ENCODE measurements around the gene LDLRAP1.

Gene LDLRAP1

DNA sequence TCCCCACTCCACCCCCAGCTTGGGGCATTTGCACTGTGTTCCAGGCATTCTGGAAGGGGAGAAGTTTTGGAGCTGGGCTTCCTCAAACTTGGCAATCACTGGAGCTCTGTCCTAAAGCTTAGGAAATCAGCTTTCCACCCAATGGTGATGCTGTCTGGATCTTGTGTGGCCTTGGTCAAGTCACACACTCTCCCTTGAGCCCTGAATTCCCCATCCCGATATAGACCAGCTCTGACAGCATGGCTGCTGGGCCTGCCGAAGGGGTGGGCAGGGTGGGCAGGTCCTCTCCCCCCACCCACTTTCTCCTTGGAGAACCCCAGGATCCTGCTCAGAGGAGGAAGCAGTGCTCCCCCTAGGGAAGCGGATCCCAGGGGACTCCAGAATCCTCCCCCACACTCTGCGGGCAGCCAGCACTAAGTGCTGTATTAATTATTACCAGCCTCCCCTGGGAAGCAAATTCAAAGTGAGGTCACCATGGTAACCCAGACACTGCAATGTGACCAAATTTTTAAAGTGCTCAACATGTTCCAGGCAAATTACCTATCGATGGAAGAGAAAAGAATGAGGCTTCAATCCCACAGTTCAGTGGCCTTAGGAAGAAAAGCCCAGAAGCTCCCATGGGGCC, 21.3 kb upstream of the LDLRAP1 start:
- Histone ChIP-seq H3K27me3 (replicated peaks; ENCODE audit: control insufficient read depth, insufficient read depth, low read length) (no peaks in the 10 kb centered on the region), H3K4me3 (replicated peaks; ENCODE audit: low read depth, low read length) (no peak overlapping the region), H3K36me3 (ENCODE audit: control insufficient read depth, insufficient read depth, low read length) (no peaks in the 10 kb centered on the region)
- TF ChIP-seq, protein P1, sequence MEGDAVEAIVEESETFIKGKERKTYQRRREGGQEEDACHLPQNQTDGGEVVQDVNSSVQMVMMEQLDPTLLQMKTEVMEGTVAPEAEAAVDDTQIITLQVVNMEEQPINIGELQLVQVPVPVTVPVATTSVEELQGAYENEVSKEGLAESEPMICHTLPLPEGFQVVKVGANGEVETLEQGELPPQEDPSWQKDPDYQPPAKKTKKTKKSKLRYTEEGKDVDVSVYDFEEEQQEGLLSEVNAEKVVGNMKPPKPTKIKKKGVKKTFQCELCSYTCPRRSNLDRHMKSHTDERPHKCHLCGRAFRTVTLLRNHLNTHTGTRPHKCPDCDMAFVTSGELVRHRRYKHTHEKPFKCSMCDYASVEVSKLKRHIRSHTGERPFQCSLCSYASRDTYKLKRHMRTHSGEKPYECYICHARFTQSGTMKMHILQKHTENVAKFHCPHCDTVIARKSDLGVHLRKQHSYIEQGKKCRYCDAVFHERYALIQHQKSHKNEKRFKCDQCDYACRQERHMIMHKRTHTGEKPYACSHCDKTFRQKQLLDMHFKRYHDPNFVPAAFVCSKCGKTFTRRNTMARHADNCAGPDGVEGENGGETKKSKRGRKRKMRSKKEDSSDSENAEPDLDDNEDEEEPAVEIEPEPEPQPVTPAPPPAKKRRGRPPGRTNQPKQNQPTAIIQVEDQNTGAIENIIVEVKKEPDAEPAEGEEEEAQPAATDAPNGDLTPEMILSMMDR (IDR thresholded peaks at IDR 0.05; ENCODE audit: insufficient read depth, low read length, poor library complexity, severe bottlenecking): no peak
- no peak for DNase-seq (ENCODE audit: extremely low read depth, insufficient read length)

DNA sequence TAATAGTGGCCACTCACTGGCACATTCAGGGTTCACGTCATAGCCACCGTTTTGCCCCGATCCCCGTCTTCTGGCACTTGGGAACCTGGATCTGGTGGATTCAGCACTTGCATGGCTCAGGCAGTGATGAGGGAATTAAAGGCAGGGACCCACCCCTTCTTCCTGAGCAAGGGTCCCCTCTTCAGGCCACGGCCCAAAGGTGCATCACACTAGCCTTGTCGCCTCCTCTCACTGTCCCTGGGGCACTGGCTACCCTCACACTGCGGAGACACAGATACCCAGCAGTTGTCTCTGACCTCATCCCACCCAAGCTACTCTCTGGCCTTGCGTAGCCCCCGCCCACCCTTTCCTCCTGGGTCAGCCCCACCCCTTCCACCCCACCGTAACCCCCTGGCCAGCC, 19.9 kb upstream of the LDLRAP1 start:
- no peak for DNase-seq (ENCODE audit: extremely low read depth, insufficient read length)
- no peak overlapping the region for H3K4me3 ChIP-seq (replicated peaks; ENCODE audit: low read depth, low read length)
- H3K27me3 ChIP-seq (replicated peaks; ENCODE audit: control insufficient read depth, insufficient read depth, low read length): no peaks in the 10 kb centered on the region
- TF ChIP-seq, protein P1 (IDR thresholded peaks at IDR 0.05; ENCODE audit: insufficient read depth, low read length, poor library complexity, severe bottlenecking): peak; percentile 20
- no peaks in the 10 kb centered on the region for H3K36me3 ChIP-seq (ENCODE audit: control insufficient read depth, insufficient read depth, low read length)

DNA sequence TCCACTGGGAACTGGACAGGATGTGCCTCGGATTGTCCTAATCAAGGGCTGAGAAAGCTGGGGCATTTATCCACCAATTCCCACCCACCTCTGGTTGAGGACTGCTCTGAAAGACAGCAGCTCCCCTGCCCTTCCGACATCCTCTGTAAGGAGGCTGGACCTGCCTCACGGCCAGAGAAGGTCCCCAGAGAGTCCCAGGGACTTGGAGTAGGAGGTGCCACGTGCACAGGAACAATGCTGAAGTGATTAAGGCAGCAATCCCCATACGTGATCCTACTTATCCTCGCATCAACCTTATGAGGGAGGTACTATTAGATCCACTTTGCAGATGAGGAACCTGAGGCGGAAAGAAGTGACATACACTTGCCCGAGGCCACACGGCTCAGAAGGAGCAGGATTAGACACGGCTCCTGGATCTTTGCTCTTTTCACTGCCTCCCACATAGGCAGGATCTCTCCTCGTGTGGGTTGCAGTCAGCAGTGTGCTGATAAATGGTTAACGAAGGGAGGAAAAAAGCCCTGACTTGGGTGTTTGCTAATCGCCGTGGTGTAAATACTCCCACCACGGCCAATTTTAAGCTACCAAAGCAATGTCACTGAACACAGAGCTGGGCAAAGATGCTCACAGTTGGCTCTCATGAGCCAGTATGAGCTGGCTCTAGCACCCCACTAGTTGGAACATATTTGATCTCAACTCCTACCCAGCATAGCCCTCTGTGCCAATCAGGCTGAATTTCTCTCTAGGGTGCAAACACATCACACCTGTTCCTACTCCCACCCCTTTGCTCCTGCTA, 18.6 kb upstream of the LDLRAP1 start:
- DNase-seq (ENCODE audit: extremely low read depth, insufficient read length): no peak
- no peaks in the 10 kb centered on the region for H3K27me3 ChIP-seq (replicated peaks; ENCODE audit: control insufficient read depth, insufficient read depth, low read length)
- TF ChIP-seq, protein P1 (IDR thresholded peaks at IDR 0.05; ENCODE audit: insufficient read depth, low read length, poor library complexity, severe bottlenecking): no peak
- H3K36me3 ChIP-seq (ENCODE audit: control insufficient read depth, insufficient read depth, low read length): no peaks in the 10 kb centered on the region
- no peak overlapping the region for H3K4me3 ChIP-seq (replicated peaks; ENCODE audit: low read depth, low read length)

DNA sequence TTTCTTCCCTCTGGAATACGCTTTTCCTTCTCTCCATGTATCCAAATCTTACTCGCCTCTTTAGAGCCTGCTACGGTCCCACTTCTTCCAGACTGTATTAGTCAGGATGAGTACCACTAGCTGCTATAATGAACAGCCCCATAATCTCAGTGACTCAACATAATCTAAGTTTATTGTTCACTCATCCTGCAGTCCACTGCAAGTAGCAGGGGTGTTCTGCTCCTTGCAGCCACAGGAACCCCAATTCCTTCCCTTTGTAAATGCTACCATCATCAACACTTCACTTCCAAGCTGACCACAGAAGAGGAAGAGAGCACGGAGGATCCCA, 18.1 kb upstream of the LDLRAP1 start:
- Histone ChIP-seq H3K27me3 (replicated peaks; ENCODE audit: control insufficient read depth, insufficient read depth, low read length) (no peaks in the 10 kb centered on the region), H3K36me3 (ENCODE audit: control insufficient read depth, insufficient read depth, low read length) (no peaks in the 10 kb centered on the region), H3K4me3 (replicated peaks; ENCODE audit: low read depth, low read length) (no peak overlapping the region)
- TF ChIP-seq, protein P1 (IDR thresholded peaks at IDR 0.05; ENCODE audit: insufficient read depth, low read length, poor library complexity, severe bottlenecking): no peak
- no peak for DNase-seq (ENCODE audit: extremely low read depth, insufficient read length)

DNA sequence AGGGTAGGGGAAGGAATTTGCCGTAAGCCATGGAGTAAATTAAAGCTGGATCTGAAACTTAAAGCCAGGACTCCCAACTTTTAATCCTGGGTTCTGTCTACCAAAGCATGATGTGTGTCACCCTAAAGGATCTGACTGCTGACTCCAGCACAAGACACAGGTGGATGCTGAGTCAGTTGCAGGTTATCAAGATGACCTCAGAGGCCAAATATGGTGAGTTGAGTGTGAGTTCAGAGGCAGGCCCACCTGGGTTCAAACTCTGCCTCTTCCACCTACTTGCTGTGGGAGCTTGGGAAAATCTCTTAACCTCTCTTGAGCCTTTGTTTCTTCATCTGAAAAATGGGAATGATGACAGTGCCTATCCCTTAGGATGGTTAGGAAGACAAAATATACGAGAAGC, 16.7 kb upstream of the LDLRAP1 start:
- no peak for DNase-seq (ENCODE audit: extremely low read depth, insufficient read length)

More for the DNA sequence above, 16.7 kb upstream of the LDLRAP1 start:
- TF ChIP-seq, protein P1 (IDR thresholded peaks at IDR 0.05; ENCODE audit: insufficient read depth, low read length, poor library complexity, severe bottlenecking): no peak
- Histone ChIP-seq H3K4me3 (replicated peaks; ENCODE audit: low read depth, low read length) (no peak overlapping the region), H3K27me3 (replicated peaks; ENCODE audit: control insufficient read depth, insufficient read depth, low read length) (peaks cover 1% of the 10 kb centered on the region; the same call in 1 of the 2 replicates), H3K36me3 (ENCODE audit: control insufficient read depth, insufficient read depth, low read length) (no peaks in the 10 kb centered on the region)
